HL-60 (cell line): ENCODE results near the gene LIM2.
A peak's percentile ranks its signal among the peaks of the same experiment; 100 is the strongest.

ENCODE experiments used
- DNase-seq, 2 experiments: peaks; one replicate each; pipeline ENCODE4 v3.0.0-alpha.2; 2010 to 2020; ENCODE audit warnings: low read depth in 1 of 2, low spot score in 1 of 2
- H3K27ac ChIP-seq: fragments of 250-450 bp; sonication (Bioruptor Pico); replicated peaks from 2 replicates; pipeline ENCODE4 v1.5.1; 2020; ENCODE audit warnings: mild to moderate bottlenecking, moderate library complexity
- H3K27me3 ChIP-seq: fragments of 250-450 bp; sonication (Bioruptor Pico); 2 replicates; pipeline ENCODE4 v1.5.1; 2021; ENCODE audit warnings: mild to moderate bottlenecking, moderate library complexity; ENCODE audit not compliant: insufficient read depth, poor library complexity, severe bottlenecking
- H3K4me3 ChIP-seq: replicated peaks from 2 replicates; pipeline ENCODE4 v1.5.1; 2011; ENCODE audit warnings: mild to moderate bottlenecking, control low read depth, low read length; ENCODE audit not compliant: insufficient read depth
- GABPA ChIP-seq: IDR thresholded peaks from 2 replicates; pipeline ENCODE4 v1.6.1; 2012; ENCODE audit warnings: low read depth
- POLR2AphosphoS5 ChIP-seq: IDR thresholded peaks from 2 replicates; pipeline ENCODE4 v1.6.1; 2012; ENCODE audit warnings: low read depth
- SPI1 ChIP-seq: IDR thresholded peaks from 2 replicates; pipeline ENCODE4 v1.6.1; 2012; ENCODE audit warnings: low read depth, mild to moderate bottlenecking, borderline replicate concordance
- TF ChIP-seq, protein P1 (sequence below): IDR thresholded peaks from 2 replicates; pipeline ENCODE4 v1.6.1; 2012; ENCODE audit warnings: low read depth; ENCODE audit not compliant: insufficient replicate concordance
- TF ChIP-seq, protein P2 (sequence below): IDR thresholded peaks from one replicate; pipeline ENCODE4 v1.5.1; 2011; ENCODE audit warnings: low read length, control low read depth, inconsistent platforms; ENCODE audit not compliant: insufficient read depth

The LIM2 gene

GRCh38 chr19:51342631-51343569 lies 44.9 kb downstream of the LIM2 start:
- TF ChIP-seq SPI1, result no peak
- TF ChIP-seq, protein P1, sequence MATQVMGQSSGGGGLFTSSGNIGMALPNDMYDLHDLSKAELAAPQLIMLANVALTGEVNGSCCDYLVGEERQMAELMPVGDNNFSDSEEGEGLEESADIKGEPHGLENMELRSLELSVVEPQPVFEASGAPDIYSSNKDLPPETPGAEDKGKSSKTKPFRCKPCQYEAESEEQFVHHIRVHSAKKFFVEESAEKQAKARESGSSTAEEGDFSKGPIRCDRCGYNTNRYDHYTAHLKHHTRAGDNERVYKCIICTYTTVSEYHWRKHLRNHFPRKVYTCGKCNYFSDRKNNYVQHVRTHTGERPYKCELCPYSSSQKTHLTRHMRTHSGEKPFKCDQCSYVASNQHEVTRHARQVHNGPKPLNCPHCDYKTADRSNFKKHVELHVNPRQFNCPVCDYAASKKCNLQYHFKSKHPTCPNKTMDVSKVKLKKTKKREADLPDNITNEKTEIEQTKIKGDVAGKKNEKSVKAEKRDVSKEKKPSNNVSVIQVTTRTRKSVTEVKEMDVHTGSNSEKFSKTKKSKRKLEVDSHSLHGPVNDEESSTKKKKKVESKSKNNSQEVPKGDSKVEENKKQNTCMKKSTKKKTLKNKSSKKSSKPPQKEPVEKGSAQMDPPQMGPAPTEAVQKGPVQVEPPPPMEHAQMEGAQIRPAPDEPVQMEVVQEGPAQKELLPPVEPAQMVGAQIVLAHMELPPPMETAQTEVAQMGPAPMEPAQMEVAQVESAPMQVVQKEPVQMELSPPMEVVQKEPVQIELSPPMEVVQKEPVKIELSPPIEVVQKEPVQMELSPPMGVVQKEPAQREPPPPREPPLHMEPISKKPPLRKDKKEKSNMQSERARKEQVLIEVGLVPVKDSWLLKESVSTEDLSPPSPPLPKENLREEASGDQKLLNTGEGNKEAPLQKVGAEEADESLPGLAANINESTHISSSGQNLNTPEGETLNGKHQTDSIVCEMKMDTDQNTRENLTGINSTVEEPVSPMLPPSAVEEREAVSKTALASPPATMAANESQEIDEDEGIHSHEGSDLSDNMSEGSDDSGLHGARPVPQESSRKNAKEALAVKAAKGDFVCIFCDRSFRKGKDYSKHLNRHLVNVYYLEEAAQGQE, result no peak
- no peak for TF ChIP-seq POLR2AphosphoS5
- TF ChIP-seq, protein P2, sequence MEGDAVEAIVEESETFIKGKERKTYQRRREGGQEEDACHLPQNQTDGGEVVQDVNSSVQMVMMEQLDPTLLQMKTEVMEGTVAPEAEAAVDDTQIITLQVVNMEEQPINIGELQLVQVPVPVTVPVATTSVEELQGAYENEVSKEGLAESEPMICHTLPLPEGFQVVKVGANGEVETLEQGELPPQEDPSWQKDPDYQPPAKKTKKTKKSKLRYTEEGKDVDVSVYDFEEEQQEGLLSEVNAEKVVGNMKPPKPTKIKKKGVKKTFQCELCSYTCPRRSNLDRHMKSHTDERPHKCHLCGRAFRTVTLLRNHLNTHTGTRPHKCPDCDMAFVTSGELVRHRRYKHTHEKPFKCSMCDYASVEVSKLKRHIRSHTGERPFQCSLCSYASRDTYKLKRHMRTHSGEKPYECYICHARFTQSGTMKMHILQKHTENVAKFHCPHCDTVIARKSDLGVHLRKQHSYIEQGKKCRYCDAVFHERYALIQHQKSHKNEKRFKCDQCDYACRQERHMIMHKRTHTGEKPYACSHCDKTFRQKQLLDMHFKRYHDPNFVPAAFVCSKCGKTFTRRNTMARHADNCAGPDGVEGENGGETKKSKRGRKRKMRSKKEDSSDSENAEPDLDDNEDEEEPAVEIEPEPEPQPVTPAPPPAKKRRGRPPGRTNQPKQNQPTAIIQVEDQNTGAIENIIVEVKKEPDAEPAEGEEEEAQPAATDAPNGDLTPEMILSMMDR, result no peak
- TF ChIP-seq GABPA, result no peak
- no peaks in the 10 kb centered on the region for H3K27me3 ChIP-seq
- no peak overlapping the region for H3K4me3 ChIP-seq
- no peak for DNase-seq
- H3K27ac ChIP-seq, result no peak overlapping the region

- DNase-seq, result no peak
- no peak within 1 kb of the TSS for H3K4me3 ChIP-seq
- TF ChIP-seq GABPA, result no peak
- TF ChIP-seq, protein P1, result peak; percentile 64
- TF ChIP-seq SPI1, result no peak
- TF ChIP-seq, protein P2, result no peak
- TF ChIP-seq POLR2AphosphoS5, result no peak
- no peaks in the 10 kb centered on the region for H3K27me3 ChIP-seq
- H3K27ac ChIP-seq, result no peak within 1 kb of the TSS
Observed at GRCh38 chr19:51341976-51342580, 45.7 kb downstream of the LIM2 start, which contains the start of gene VSIG10L. TSS of gene VSIG10L (minus strand) at chr19:51342139. CDS start at chr19:51342124, 15 bp downstream.

DNA sequence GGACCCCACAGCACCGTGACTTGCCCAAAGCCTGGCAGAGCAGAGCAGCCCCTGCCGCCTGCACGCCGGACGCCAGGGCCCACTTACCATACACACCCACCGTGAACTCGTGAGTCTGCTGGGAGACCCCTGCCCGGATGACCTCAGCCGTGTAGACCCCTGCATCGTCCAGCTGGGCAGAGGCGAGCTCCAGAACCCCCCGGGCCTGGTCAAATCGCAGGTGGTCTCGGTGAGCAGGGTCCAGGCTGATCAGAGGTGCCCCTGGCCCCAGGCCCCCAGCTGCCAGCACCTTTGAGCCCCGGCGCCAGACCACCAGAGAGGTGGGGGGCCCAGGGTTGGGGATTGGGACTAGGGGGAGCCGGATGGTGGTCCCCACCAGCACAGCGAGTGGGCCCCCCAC lies 46.7 kb downstream of the LIM2 start:
- TF ChIP-seq, protein P2, result no peak
- TF ChIP-seq, protein P1, result no peak
- TF ChIP-seq SPI1, result no peak
- TF ChIP-seq POLR2AphosphoS5, result no peak
- no peak for TF ChIP-seq GABPA
- DNase-seq, result no peak
- no peak overlapping the region for H3K27ac ChIP-seq
- no peaks in the 10 kb centered on the region for H3K27me3 ChIP-seq
- no peak overlapping the region for H3K4me3 ChIP-seq
